Measurements from ENCODE around the gene TCEANC2.

TCEANC2 gene

DNA sequence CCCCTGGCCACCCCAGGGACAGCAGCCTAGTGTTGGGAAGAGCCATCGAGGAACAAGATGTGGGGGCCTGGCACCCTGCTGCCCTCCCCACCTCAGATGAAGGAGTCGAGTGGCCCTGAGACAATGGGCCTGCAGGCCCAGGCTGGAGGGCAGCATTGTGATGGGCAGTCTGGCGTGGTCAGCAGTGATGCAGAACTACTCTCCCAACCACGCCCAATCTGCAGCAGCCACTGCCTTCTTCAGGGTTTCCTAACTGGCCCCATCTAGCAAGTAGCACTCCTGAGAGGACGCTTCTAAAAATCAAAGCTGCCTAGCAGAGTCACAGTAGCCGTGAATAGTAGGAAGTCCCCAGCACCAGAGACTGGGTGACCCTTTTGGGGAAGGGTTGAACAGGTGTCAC, 80.9 kb downstream of the TCEANC2 start:
- no peak for DNase-seq

DNA sequence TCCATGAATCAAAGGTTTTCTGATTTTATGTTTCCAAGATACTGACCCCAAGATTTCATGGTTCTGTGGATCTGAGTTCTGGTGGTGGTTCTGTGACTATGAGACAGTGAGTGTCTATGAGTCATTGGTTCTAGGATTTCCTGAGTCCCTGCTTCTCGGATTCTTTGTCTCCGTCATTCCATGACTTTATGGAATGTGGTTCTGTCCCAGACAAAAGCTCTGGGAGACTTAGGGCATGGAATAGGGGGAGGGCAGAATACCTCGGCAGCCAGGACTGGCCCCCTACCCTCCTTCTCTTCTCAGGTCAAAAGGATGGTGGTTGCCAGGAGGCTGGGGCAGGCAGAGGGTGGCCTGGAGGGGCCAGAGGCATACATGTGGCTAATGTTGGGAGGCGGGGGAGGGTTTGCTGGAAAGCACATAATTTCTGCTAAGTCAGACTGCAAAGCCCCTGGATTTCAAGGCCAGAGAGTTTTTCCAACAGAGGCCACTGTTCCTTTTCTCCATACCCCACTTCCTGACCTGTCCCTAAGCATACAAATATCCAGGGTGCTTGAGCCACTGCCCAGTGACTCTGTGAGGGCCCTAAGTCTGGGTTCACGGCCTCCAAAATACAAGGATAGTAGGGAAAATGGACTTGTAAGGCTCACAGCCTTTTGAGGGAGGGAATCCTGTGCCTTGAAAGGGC, 82.2 kb downstream of the TCEANC2 start:
- no peak for DNase-seq

DNA sequence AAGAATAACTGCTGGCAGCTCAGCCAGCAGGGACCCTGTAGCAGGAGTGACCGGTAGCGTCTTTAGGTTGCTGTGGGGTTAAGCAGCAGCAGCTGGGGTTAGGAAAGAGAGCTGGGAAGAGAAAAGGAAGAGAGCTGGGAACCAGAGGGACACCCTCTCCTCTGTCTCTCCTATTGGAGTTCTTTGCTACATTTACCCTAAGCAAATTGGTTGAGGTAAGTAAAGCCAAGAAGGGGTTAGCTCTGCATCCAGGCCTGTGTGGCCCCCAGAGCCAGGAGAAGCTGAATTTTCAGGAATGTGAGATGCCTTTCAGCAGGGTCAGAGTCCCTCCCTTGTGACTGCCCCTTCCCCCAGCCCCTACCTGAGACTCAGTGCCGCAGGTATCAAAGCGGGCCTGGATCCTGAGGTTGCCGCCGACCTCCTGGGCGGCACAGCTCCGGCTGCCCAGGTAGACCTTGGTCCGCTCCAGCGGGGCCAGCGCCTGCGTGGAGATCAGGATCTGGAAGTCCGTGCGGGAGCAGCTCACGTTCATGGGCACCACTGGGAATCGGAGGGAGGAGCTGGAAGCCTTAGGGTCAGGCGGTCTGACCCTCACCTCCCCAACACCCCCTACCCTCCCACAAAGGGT, 83.0 kb downstream of the TCEANC2 start:
- DNase-seq, result no peak

DNA sequence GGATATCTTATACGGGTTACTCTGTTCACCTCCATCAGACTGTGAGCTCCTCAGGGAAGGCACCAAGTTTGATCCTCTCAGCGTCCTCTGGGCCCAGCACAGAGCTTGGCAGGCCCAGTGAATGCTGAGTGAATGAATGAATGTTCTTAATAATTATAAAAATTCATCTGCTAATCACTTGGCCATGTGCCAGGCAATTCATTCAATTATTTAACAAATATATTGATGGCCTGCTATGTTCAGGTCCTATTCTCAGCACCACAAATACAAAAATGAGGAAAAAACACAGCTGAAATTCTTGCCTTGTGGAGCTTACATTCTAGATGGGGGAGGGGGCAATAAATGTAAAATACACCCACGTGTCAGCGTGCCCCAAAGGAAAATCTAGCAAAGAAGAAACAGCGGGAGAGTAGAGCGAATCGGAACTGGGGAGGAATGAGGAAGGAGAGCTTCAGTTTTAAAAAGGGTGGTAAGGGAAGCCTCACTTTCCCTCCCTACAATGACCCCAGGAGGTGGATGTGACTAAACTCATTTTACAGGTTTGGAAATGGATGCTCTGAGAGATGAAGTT, 83.6 kb downstream of the TCEANC2 start:
- DNase-seq, result no peak

DNA sequence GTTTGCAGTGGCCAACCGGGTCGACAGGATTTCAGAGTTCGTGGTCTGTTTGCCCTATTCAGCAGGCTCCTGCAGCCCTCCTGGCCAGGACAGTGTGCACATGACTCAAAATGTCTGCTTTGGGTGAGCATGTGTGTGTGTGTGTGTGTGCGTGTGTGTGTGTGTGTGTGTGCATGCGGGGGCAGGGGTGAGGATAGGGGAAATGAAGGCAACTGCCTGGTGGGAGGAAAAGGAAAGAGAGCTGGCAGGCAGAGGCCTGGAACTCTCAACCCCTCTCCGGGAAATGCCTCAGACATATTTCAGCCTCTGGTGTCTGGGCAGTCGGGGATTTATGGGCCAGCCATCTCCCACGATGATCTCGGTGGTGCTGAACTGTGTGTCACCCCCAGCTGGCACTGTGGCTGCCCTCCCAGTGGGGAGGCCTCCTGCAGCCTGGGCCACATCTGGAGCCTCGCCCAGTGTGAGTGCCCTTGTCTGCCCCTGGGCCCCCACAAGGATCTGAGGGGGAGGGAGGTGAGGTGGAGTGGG, 84.2 kb downstream of the TCEANC2 start:
- DNase-seq, result no peak

DNA sequence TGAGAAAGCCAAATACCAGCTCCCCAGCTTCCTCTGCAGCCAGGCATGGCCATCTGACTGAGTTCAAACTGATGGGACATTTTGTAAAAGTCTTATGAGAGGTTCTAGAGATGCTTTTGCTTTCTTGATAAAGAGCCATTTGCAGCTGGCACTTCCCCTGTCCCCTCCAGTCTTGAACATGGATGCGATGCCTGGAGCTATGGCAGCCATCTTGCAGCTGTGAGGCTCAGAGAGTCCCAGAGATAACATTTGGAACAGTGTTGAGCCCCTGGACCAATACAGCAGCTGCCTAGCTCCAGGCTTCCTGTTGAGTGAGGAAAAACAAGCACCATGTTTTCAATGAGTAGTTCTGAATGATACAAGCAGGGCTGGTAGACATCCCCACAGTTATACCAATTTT, 85.6 kb downstream of the TCEANC2 start:
- no peak for DNase-seq

DNA sequence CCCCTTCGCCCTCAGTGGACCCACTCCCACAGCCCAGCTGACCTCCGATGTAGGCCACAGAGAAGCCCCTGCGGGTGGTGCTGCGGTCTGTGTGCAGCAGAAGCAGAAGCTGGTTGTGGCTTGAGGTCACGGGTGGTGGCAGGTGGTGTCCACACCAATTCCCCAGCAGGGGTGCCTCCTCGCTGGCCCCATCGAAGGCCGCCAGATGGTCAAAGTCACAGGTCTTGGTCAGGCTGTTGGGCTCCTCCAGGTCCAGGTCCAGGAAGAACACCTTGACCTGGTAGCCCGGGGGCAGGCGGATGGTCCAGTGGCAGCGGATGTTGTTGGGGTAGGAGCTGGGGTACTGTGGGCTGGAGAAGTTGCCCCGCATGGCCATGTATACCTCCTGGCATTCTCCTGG, 86.3 kb downstream of the TCEANC2 start:
- DNase-seq, result no peak

DNA sequence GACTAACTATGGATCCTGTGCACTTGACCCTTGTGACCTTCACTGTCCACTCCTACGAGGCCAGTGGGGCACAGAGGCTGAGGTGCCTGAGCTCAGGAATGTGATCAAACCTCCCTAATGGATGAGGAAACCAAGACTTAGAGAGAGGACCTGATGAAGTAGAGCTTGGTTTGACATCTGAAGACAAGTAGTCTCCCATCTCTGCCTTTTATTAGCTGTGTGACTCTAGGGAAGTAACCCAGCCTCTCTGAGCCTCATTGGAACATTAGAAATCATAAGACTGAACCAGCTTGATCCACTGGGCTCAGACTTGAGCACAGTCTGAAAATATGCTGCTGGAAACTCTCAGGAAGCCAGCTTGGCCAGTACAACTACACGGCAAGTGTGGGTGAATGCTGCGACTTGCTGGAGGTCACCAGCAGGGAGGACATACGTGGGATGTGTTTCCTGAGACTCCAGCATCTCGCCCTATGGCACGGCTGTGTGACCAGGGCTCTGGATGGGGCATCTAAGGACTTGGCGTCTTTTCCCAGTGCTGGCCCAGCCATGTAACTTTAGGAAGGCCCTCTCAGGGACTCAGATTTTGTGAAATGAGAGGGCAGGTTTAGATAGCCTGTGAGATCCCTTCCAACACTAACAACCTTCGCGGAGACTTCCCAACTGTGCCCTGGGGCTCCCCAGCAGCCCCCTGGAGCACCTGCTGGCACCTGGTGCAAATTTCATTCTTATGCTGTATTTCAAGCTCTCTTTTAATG, 88.9 kb downstream of the TCEANC2 start:
- no peak for DNase-seq

DNA sequence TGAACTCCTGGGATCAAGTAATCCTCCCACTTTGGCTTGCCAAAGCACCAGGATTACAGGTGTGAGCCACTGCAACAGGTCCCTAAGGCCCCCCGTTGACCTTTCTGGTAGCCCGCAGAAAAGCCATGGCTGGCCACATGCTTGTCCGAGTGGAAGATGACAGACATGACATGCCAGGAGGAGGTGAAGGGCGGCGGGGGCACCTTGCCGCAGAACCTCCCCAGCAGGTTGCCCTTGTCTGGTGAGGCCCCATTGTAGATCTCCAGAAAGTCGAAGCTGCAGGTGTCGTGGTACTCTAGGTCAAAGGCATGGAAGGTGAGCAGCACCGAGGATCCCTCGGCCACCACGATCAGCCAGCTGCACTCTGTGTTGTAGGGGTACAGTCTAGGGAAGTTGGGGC, 91.0 kb downstream of the TCEANC2 start:
- no peak for DNase-seq

DNA sequence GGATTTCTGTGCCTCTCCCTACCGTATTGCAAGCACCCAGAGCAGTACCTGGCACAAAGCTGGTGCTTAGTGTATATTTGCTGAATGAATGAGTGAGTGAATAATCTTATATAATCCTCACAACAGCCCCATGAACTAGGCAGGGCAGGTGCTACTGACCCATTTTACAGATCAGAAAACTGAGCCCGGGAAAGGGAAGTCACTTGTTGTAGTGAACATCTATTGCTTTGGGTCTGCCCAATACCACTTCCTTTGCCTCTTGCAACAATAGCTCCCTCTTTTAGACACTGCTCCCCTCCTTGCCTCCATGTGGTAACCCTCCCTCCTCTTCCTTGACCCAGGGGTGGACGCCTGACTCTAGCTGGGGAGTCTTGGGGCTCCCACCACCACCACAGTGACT, 96.3 kb downstream of the TCEANC2 start:
- DNase-seq, result no peak

DNA sequence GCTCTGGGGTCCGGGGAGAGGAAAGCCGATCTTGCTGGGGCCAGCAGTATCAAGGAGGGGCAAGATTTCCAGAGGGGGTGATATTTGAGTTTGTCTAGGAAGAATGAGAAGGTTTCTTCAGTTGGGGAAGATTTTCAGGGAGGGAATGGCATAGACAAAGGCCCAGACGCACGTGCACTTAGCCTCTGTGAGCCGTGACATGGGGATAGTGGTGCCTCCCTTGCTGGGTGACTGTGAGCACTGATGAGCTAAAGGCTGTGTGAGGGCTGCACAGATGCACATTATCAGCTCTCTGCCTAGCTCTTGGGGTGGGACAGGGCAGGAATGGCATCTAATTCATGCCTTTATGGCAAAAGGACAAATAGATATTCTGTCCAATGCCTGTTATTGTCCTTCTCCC, 97.6 kb downstream of the TCEANC2 start:
- DNase-seq, result no peak

DNA sequence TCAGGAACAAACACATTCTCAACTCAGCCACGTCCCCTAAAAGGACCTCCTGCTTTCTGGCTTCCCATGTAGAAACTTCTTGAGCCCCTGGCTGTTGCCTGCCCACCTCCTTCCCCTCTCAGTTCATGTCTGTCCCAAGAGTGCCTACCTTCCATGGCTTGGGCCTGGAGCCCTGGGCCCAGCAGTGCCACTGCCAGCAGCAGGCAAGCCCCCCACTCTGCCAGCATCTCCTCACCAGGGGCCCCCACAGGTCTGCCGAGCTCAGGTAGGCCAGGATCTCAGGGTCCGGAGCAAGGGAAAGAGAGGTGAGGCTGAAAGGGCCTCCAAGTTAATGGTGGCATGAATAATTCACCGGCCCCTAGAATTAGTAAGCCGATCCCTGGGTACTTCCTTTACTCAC, 99.3 kb downstream of the TCEANC2 start, which contains the start of gene CDCP2:
TSS of gene CDCP2 (minus strand) at position 305 of the 400 bp plus-strand sequence. CDS start at position 227, 78 bp downstream.
- no peak for DNase-seq

DNA sequence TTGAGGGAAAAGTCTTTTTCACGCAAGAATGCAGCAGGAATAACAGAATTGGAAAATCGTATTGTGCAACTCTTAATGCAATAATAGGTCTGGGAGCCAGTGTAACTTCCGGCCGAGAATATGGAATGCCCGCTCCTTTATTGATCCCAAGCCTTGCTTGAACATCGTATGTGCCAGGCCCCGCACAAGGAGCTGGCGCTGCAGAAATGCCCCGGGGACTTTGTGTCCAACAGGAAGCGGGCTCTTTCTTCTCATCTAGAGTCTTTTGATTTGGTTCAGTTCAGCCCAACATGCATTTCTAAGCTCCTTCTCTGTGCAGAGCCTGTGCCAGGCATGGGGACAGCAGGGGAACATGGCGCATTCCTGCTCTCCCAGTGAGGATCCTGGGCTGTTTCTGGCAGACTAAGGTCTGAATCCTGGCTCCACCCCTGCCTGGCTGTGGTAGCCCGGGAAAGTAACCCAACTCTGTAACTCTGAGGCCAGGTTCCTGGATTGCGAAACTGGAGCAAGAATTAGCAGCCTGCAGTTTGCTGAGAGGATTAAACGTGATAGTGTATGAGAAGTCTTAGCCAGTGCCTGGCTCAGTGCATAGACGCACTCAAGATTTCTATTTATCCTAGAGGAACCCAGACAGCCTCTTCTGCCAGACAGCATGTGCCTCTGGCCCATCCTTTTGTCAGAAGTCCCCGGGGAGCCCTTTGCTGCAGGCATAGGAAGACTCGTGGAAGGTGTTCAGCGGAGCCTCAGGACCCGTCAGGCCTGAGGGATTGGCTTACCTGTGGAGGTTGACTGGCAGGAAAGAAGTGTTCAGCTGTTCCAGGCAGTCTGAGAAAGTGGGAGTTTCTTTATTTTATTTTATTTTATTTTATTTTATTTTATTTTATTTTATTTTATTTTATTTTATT, 100.4 kb downstream of the TCEANC2 start:
- peak in 2 of 56 donors; percentile 9 to 11 for DNase-seq

Data from nucleus accumbens (tissue), 56 donors.